ENCODE results near the gene EEF2KMT.
A peak's percentile ranks its signal among the peaks of the same experiment; 100 is the strongest.
"Not testable (repeated sequence)": the region's sequence is repeated elsewhere in the genome, so short reads cannot be mapped to it uniquely, and the experiment has no call there.

EEF2KMT gene

DNA sequence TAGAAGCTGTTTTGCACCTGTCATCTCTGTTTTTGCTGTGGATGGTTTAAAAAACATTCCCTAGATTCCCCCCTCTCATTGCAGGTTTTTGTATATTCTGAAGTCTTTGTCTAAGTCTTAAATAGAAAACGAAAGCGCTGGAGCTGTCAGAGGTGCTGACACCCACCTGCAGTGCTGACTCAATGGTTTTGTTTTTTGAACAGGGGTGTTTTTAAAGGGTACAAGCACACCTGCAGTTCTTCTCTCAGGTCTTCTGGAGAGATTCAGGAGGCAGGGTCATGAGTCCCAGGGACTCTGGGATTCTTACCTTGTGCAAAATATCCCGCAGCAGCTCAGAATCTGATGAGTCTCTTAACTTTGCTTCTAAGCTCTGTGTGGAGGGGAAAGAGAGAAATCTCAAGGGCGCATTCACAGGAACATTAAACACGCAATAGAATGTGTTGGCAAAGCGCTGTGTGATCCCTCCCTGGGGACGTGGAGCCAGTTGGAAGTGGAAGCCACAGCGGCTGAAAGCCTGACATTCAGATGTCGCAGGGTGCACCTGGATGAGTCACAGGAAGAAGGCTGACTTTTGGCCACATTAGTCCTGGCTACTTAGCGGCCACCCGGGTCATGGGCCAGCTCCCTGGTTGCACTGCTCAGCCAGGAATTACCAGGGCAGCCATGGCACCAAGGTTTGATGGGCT is 2.3 kb downstream of the EEF2KMT start:
- not testable (repeated sequence) for DNase-seq (ENCODE audit: low read depth, low spot score)

DNA sequence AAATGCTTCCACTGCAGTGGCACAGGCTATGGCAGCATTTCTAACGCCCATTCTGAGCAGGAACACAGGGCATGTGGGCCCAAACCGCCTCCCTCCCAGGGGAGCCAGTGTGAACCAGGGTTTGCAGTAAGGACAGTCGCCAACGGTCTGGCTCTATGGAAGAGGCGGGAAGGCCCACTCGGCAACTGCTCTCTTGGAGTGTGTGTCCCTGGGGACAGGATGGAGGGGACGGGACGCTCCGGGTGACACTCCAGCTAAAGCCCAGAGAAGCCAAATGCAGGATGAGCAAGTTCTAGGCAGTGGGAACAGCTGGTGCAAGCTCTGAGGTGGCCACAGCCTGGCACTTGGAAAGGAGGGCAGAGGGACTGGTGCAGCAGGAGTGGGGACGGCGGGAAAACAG is 3.8 kb downstream of the EEF2KMT start:
- not testable (repeated sequence) for DNase-seq (ENCODE audit: low read depth, low spot score)

DNA sequence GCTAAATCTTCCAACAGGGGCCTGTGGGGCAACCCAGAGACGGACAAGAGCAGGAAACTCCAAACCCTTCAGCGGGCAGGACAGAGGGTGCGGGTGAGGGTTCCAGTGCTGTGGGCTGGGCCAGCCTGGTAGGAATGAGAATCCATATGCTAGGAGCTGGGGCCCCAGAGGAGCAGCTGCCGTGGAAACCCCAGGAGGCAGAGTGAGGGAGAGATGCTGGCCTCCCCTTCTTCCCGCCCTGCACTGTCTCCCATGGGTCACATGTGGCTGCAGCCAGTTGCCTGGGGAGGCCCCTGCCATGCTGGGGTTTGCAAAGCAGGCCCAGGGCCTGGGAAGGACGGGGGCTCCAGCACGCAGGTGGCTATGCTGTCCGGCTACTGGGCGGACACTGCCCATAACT is 4.5 kb downstream of the EEF2KMT start:
- DNase-seq (ENCODE audit: low read depth, low spot score), result not testable (repeated sequence)

DNA sequence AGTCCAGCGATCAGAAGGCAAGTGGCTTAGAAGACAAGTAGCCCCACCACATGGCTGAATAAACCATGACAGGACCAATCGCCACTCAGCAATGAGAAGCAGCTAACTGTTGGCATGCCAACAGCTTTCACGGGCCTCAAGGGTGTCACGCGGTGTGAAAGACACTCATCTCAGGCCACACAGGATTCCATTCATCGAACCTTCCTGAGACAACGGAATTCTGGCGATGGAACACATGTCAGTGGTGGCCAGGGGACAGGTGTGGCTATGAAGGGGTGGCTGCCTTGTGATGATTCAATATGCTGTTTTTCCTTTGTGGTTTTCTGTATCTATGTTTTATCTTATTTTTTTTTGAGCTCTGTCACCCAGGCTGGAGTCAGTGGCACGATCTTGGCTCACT is 7.0 kb downstream of the EEF2KMT start:
- DNase-seq (ENCODE audit: low read depth, low spot score), result not testable (repeated sequence)

DNA sequence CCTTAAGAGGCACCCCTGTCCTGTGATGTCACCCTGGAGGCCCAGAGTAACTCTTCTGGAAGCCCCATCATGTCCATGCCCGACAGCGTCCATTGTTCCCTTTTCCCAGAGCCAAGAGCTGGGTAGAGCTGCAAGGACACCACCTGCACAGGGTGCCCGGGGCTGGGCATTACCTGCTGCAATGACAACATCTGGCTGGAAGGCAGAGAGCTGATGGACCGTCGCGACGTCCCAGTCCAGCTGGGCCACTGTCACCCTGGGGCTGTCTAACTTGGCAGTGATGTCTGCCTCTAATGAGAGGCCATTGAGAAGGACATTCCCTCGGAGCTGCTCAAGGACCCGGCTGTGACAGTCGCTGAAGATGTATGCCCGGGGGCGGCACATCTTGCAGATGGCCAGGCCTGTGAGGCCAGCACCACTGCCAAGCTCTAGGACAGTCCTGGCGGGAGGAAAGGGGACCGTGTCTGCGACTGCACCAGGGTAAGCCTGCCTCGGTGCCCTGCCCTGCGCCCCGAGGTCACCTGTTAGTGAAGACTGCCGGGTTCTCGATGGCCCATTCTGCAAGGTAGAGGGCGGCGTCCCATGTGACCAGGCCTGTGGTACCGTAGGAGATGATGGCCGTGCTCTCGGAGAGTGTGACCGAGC is 7.6 kb downstream of the EEF2KMT start:
- DNase-seq (ENCODE audit: low read depth, low spot score), result not testable (repeated sequence)

DNA sequence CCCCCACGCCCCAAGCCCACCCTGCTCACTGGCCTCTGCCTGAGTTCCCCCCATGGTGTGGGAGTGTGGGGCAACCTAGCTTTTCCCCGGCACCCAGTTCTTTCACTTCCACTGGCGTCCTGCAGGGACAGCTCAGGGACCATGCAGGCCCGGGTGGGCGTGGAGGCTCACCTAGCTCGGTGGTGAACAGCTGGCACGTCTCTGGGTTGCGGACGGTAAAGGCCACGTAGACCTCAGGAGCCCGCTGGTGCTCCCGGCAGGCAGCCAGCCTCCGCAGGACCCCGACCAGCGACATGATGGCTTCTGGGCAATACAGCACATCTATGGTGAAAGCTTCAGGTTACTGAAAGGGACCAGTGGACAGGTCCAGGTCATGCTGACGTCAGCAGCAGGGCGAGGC is 8.7 kb downstream of the EEF2KMT start:
- not testable (repeated sequence) for DNase-seq (ENCODE audit: low read depth, low spot score)

DNA sequence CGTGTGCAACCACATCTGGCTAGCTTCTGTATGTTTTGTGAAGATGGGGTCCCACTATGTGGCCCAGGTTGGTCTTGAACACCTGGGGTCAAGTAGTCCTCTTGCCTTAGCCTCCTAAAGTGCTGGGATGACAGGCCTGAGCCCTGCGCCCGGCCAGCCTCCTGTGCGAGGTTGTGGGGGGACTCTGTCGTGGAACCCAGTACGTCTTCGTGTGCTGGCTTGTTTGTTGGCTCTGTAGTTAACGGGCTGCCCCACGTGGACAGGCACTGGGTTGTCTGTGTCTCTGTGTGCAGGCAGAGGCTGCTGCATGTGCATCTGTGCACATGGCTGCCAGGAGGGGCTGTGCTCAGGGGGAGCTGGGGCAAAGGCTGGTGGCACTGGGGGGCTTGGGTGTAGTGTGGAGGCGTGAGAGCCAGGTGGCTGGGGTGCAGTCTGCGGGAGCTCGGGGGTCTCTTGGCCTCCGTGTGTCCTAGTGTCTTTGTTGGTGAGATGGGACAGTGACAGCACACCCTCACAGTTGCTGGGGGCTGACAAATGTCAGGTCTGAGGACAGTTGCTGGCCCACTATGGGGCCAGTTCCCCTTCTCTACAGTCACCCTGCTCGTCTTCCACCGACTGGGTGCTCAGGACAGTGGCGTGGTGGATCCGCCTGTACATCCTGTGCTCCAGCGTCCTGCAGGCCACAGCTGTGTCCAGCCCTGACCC is 9.4 kb downstream of the EEF2KMT start:
- not testable (repeated sequence) for DNase-seq (ENCODE audit: low read depth, low spot score)

DNA sequence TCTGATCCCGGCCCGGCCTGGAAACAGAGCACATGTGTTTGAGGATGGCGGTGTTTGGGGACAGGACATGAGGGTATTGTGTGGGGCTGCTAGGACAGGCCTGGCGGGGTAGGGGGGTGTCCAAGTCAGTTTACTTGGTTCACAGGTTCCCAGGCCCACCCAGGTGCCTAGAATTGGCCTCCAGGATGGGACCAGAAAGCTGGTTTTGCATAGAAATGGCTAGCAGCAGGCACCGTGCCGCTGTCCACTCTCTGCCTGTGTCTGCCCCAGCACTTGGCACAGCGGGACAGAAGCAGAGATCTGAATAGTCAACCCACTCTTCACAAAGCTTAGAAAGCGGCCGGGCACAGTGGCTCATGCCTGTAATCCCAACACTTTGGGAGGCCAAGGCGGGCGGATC is 11.9 kb downstream of the EEF2KMT start:
- not testable (repeated sequence) for DNase-seq (ENCODE audit: low read depth, low spot score)

DNA sequence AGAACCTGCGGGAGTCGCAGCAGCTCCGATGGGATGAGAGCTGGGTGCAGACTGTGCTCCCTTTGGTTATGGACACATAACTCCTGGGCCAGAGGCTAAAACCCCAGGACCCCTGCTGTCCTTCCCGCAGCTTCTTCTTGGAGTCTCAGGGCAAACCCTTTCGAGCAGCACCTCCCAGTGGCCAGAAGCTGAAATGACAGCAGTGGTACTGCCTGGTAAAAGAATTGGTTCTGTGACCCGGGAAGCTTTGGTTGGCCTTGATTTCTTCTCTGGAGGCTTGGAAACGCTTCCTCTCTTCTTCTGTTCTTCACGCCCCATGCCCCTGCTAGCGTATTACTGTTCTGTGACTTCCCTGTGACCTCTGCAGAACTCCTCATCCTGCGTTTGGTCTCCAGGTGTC is 12.8 kb downstream of the EEF2KMT start:
- peak; percentile 67 for DNase-seq (ENCODE audit: low read depth, low spot score)

DNA sequence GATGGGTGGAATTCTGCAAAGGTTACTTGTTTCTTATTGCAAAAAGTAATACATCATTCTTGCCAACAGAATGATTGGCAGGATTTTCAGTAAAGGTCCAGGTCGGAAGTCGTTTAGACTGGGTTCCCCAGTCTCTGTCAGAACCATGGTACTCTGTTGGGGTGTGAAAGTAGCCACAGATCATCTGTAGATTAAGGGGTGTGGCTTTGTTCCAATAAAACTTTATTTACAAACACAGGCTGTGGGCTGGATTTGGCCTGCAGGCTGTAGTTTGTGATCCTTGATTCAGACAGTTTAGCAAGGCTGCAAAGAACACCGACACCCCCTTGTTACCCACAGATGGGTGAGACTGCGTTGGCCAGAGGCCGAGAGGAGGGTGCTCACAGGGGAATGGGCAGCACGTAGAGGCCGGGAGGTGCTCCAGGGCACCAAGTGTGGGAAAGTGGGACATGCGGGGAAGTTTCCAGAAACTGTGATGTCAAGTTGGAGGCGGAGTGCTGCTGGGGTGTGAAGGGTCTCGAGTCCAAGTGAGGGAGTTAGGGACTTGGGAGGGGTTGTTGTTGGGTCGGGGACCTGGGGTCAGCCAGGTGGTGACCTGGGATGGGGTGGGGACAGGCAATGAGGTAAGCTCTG is 13.4 kb downstream of the EEF2KMT start:
- DNase-seq (ENCODE audit: low read depth, low spot score), result not testable (repeated sequence)

DNA sequence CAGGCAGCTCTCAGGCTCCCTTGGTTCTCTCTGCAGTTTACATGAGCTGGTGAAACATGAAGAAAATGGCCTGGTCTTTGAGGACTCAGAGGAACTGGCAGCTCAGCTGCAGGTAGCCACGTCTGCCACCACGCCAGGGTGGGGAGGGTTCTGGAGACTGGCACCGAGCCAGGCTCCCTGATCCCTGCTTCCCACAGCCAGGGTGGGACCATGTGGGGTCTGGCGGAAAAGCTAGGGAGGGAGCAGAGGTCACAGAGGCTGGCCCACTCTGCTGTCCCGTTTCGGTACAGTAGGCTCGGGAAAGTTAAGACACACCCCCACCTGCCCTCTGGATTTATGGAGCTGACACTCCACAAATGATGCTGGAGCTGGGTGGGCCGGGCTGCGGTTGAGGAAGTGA is 13.9 kb downstream of the EEF2KMT start:
- DNase-seq (ENCODE audit: low read depth, low spot score), result not testable (repeated sequence)

DNA sequence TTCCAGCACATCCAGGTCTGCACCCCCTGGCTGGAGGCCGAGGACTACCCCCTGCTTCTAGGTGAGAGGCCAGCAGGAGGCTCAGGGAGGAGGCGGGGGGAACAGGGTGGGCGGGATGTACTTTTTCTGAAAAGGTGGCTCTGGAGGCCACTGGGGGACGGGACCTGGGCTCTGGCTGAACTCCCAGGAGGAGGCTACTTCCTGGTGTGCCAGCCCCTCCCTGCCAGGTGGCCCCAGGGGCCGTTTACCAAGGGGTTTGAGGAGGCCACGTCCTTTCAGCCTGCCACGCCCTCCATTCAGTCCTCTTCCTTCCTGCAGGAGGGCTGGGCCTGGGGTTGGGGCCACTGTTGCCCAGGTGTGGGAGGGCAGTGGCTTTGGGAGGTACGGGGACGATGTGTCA is 16.6 kb downstream of the EEF2KMT start:
- DNase-seq (ENCODE audit: low read depth, low spot score), result not testable (repeated sequence)

DNA sequence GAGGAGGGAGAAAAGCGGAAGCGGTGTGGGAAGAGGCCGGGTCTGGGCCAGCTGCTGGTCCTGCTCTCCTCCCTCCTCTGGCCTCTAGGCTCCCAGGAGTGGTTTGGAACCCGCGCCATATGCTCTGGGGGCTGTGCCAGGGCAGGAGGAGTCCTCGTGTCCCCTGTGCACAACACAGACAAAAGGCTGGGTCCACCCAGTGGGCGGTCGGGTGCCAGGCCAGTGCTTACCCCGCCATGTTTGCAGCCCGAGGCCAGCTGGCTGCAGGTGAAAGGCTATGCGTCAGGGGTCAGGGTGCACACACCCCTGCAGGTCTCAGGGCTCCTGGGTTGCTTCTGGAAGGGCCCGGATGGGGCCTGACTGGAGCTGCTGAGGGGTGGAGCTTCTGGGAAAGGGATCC is 17.1 kb downstream of the EEF2KMT start:
- DNase-seq (ENCODE audit: low read depth, low spot score), result not testable (repeated sequence)

DNA sequence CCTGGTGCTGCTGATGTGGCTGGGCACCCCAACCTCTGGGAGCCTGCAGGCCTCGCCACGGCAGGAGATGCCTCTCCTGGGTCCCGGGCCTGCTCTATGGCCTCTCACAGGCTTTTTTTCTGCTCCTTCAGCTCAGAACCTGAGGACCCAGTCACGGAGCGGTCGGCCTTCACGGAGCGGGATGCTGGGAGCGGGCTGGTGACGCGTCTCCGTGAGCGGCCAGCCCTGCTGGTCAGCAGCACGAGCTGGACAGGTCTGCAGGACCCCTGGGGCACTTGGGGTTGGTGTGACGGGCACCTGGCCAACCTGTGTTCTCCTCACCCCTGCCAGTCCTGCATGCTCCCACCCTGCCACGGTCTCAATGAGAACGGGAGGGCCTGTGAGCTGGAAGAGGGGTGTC is 19.0 kb downstream of the EEF2KMT start:
- DNase-seq (ENCODE audit: low read depth, low spot score), result no peak

DNA sequence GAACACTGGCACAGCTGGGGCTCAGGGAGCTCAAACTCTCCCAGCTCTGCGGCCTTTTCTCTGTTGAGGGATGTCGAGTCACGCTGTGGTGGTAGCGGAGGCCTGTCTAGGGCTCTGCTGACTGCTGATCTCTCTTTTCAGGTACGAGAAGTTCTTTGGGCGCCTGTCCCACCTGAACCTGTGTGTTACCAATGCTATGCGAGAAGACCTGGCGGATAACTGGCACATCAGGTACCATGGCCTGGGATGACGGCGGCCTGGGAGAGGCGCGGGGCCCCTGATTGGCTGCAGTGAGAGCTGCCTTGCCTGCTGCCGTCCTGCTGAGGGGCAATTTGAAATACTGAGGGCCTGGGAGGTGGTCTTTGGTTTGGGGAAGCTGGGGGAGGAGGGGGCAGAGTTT is 20.3 kb downstream of the EEF2KMT start:
- no peak for DNase-seq (ENCODE audit: low read depth, low spot score)

DNA sequence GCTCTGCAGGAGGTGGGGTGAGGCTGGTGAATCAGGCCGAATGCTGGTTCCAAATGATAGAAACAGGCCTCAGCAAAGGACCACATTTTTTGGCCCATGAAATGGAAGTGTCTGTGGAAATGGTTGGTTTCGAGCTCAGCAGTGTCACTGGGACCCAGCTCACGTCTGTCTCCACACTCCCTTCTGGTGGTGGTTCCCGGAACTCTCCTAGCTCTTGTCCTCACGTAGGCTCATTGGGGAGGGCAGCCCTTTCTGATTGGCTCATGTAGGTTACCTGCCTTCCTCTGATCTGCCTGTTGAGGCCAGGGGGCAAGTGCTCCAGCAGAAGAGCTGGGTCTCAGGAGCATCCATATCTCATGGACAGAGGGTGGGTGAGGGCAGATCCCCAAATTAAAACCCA is 22.0 kb downstream of the EEF2KMT start:
- DNase-seq (ENCODE audit: low read depth, low spot score), result no peak

DNA sequence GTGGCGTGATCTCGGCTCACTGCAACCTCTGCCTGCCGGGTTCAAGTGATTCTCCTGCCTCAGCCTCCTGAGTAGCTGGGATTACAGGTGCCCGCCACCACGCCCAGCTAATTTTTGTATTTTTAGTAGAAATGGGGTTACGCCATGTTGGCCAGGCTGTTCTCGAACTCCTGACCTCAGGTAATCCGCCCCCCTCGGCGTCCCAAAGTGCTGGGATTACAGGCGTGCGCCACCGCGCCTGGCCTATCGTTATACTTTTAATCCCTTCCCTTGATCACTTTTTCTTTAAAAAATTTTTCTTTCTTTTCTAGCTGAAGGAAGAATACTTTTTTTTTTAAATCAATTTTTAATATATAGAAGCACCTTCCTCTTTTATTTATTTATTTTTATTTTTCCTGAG is 23.8 kb downstream of the EEF2KMT start:
- DNase-seq (ENCODE audit: low read depth, low spot score), result not testable (repeated sequence)

DNA sequence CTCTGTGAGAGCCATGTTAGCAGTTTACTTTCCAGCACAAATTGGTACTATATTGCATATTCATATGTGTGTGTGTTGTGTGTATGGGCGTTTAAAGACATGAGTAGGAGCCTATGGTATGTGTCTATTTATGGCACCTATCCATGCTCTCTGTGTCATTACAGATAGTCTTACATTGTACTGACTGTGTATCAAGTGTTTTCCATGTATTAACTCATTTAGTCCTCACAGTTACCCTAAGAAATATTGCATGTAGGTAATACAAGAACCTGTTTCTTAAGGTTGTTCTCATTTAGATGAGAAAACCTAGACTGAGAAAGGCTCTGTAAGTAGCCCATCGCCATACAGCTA is 24.3 kb downstream of the EEF2KMT start:
- DNase-seq (ENCODE audit: low read depth, low spot score), result no peak

DNA sequence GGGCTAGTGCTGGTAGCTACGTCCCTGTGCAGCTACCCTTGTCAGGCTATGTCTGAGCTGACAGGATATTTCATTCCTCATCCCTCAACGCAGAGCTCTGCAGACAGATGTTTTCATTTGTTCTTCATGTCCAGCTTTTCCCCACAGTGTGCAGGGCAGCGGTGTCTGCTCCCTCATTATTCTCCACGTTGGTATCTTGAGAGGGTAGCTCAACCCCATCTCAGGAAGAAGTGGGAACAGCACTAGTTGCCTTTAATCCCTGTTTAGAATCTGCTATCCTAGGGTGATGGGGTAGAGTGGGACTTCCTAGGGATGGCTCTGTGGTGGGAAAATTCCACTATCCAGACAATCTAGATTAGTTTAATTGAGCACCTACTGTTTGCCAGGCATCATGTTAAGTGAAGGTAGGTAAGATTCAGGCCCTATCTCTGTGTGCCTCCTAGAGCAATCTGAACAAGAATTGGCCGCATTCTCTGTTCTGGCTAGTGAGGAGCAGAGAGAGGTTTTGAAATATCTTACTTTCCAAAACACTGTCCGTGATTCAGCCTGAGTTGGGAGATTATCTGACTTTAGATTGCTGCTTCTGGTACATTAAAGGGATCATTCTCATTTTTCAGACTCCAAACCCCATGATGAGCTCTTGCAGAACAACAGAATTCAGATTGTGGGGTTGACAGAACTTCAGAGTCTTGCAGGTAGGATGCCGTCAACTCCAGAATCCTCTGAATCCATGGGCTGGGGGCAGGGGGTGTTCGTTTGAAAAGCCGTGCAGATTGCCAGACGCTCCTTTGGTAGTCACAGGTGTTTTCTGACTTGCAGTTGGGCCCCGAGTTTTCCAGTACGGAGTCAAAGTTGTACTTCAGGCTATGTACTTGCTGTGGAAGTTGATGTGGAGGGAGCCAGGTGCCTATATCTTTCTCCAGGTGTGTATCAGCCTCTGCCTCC is 25.0 kb downstream of the EEF2KMT start:
- no peak for DNase-seq (ENCODE audit: low read depth, low spot score)

DNA sequence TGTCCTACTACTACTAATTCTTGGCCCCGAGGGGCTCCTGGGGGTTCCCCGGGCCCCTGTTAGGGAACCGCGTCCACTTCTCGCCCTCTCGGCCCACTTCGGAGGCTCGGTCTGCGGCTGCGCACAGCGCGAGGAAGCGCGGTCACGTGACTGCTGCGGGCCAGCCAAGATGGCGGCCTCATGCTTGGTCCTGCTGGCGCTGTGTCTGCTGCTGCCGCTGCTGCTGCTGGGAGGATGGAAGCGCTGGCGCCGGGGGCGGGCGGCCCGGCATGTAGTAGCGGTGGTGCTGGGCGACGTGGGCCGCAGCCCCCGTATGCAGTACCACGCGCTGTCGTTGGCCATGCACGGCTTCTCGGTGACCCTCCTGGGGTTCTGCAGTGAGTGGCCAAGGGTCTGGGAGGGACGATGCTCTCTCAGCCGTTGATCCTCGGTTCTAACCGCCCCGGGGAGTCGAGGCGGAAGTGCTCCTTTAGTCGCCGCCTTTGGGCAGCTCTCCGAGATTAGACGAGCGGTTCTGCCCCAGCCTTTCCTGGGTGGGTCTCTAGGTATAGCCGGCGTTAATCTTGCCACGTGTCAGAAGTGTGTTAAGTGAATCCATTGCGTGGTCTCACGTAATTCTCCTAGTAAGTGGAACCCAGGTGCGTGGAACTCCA is 25.8 kb downstream of the EEF2KMT start, which contains the start of gene ALG1:
TSS of gene ALG1 (plus strand) at position 163 of the 653 bp plus-strand sequence. CDS start at position 170, 7 bp downstream.
- DNase-seq (ENCODE audit: low read depth, low spot score), result peak; percentile 96

DNA sequence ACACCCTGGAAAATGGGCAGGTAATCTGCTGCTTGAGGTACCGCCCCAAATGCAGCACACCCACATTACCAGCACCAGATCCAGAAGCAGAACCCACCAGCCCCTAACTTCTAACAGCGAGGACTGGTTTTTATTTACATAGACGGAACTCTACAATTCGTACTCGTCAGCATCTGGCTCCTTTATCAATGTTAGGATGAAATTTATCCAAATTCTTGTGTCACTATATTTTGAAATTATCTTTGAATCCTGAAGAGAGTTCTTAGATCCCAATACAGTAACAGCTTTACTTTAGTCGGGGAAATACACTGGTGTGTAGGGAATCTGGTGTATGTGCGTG is 26.3 kb downstream of the EEF2KMT start:
- DNase-seq (ENCODE audit: low read depth, low spot score), result no peak

All from astrocyte of the hippocampus (primary cell).